ENCODE results near the gene NR4A2. TPM values are rescaled to one million over a fixed set of nuclear protein-coding genes. Genes with fewer than 3 reads are reported as not detected.
"Not testable (repeated sequence)": the region's sequence is repeated elsewhere in the genome, so short reads cannot be mapped to it uniquely, and the experiment has no call there.

The NR4A2 gene
- total and polyA plus RNA-seq, 11 donors: 0.63 to 14.2 (median 1.3) TPM

DNA sequence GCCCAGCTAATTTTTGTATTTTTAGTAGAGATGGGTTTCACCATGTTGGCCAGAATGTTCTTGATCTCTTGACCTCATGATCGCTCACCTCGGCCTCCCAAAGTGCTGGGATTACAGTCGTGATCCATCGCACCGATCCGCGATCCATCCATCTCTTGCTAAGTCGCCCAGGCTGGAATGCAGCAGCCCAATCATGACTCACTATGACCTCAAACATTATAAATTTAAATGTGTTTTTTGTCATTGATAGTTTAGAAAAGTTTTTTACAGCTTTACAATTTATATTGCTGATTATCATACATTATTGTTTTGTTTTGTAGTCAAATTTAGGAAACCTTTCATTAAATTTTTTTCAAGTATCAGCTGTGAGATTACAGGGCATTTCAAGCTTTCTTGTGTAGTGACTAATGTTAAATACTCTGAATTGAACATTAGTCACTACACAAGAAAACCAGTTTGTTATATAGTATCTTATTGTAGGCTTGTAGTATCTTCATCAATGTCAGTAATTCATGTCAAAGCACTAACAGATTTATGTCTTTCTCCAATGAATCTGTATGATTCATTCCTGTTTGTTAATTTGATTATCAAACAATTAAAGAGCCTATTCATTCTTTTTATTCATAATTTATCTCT, 37.5 kb downstream of the NR4A2 start:
- intact Hi-C loops (cut with DNase I): no loop called here
- Histone ChIP-seq H3K27ac (no peak overlapping the region), H3K9me3 (peaks cover 0 to 7% (median 0%) of the 10 kb centered on the region in 12 donors), H3K36me3 (no peaks in the 10 kb centered on the region), H3K4me3 (no peak overlapping the region), H3K27me3 (no peaks in the 10 kb centered on the region), H3K4me1 (no peaks in the 10 kb centered on the region)
- 92 to 98% (median 94%) methylated on average over 8 of the region's 8 CpGs for WGBS, 4 donors
- DNase-seq (no peak), ATAC-seq (no peak)
- TF ChIP-seq, protein P1, sequence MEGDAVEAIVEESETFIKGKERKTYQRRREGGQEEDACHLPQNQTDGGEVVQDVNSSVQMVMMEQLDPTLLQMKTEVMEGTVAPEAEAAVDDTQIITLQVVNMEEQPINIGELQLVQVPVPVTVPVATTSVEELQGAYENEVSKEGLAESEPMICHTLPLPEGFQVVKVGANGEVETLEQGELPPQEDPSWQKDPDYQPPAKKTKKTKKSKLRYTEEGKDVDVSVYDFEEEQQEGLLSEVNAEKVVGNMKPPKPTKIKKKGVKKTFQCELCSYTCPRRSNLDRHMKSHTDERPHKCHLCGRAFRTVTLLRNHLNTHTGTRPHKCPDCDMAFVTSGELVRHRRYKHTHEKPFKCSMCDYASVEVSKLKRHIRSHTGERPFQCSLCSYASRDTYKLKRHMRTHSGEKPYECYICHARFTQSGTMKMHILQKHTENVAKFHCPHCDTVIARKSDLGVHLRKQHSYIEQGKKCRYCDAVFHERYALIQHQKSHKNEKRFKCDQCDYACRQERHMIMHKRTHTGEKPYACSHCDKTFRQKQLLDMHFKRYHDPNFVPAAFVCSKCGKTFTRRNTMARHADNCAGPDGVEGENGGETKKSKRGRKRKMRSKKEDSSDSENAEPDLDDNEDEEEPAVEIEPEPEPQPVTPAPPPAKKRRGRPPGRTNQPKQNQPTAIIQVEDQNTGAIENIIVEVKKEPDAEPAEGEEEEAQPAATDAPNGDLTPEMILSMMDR (IDR thresholded peaks at IDR 0.05): no peak
- no peak for TF ChIP-seq POLR2A (IDR thresholded peaks at IDR 0.05)

DNA sequence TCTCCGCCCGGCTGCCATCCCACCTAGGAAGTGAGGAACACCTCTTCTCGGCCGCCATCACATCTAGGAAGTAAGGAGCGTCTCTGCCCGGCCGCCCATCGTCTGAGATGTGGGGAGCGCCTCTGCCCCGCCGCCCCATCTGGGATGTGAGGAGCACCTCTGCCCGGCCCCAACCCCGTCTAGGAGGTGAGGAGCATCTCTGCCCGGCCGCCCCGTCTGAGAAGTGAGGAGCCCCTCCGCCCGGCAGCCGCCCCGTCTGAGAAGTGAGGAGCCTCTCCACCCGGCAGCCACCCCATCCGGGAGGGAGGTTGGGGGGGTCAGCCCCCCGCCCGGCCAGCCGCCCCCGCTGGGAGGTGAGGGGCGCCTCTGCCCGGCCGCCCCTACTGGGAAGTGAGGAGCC, 39.1 kb downstream of the NR4A2 start:
- ATAC-seq; DNase-seq; H3K4me3 ChIP-seq; H3K27me3 ChIP-seq; H3K4me1 ChIP-seq; intact Hi-C loops (cut with DNase I); H3K36me3 ChIP-seq; H3K9me3 ChIP-seq; H3K27ac ChIP-seq: not testable (repeated sequence)
- WGBS, 4 donors: 90 to 95% (median 93%) methylated on average over 2 to 26 of the region's 29 CpGs

DNA sequence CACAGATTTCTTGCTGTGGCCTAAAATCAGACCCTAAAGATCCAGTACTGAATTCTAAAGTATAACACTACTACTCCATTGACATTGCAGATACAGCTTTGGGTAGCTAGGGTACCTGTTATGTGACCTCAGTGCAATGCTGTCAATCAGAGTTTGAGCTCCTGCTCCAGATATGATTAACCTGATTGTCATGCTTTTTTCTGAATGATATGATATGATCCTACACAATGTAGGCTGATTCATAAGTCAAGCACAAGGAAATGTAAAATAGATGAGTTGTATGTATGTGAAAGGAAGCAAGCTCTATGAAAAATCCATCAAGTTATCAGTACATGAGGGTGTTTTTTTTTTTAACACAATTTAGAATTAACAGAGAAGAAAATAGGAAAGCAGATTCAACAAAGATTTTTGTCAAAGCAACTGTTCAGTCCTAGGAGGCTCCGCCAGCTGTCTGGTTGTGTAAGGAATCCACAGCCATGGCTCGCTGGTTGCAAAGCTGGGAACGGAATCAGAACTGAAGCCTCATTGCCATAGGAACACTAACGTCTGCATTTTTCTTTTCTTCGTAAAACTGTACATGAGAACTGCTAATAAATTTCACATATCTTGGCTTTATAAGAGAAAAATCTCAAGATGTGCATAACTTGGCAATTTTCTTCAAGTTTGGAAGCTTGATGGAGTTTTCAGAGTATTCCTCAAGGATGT, 52.9 kb downstream of the NR4A2 start:
- intact Hi-C loops (cut with DNase I): no loop called here
- no peak for DNase-seq
- WGBS, 4 donors: 74 to 84% (median 77%) methylated on average over 5 of the region's 5 CpGs

More for the DNA sequence above, 52.9 kb downstream of the NR4A2 start:
- no peaks in the 10 kb centered on the region for H3K36me3 ChIP-seq
- peaks cover 0 to 4% (median 0%) of the 10 kb centered on the region in 9 donors for H3K27me3 ChIP-seq
- TF ChIP-seq, protein P1 (IDR thresholded peaks at IDR 0.05): no peak
- no peak for TF ChIP-seq POLR2A (IDR thresholded peaks at IDR 0.05)
- H3K27ac ChIP-seq: no peak overlapping the region
- no peaks in the 10 kb centered on the region for H3K4me1 ChIP-seq
- no peaks in the 10 kb centered on the region for H3K9me3 ChIP-seq
- ATAC-seq: no peak
- H3K4me3 ChIP-seq: no peak overlapping the region

Other genes starting within 250 kb of the NR4A2 start
- 10 to 100 TPM; 12.9 to 24.8 (median 14.4) TPM for gene GPD2, start 103.7 kb upstream of the NR4A2 start, total RNA-seq
- gene GPD2, start 103.7 kb upstream of the NR4A2 start, polyA plus RNA-seq: 1 to 10 TPM; 3.5 to 7.3 TPM

All from heart left ventricle (tissue), 16 donors.